Measurements from ENCODE around the gene PTPRM.

Gene PTPRM

GRCh38 chr18:7596147-7596546, 29.0 kb downstream of the PTPRM start:
- DNase-seq (ENCODE audit: insufficient read length, low spot score) (no peak), FAIRE-seq (no peak)
- TF ChIP-seq PAX5 (IDR thresholded peaks at IDR 0.05; ENCODE audit: insufficient read depth, low read length, severe bottlenecking), result no peak
- no peak for TF ChIP-seq TAF1 (IDR thresholded peaks at IDR 0.05; ENCODE audit: low read depth, low read length)
- no peak for TF ChIP-seq POLR2AphosphoS5 (IDR thresholded peaks at IDR 0.05; ENCODE audit: low read depth, low read length)

DNA sequence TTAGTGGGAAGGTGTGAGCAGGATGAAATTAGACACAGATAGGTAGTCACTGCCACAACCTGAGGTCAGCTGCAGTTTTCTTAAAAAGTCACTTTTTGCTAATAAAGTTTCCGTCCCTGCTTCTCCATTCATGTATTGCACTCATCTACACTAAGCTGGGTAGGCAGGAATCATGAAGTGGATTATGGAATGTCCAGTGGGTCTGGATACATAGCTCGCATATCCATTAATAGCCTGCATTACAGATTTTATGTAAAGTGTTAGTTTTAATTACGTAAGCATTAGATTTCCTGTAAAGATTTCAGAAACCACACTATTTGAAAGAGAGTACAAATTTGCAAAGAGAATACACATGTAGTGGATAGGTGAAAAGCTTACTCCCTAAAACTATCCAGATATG, 30.4 kb downstream of the PTPRM start:
- TF ChIP-seq POU2F2 (IDR thresholded peaks at IDR 0.05; ENCODE audit: low read depth, low read length) (no peak), PAX5 (IDR thresholded peaks at IDR 0.05; ENCODE audit: insufficient read depth, low read length, severe bottlenecking) (no peak), SPI1 (IDR thresholded peaks at IDR 0.05; ENCODE audit: low read depth, low read length) (no peak), POLR2AphosphoS5 (IDR thresholded peaks at IDR 0.05; ENCODE audit: low read depth, low read length) (no peak)
- FAIRE-seq, result no peak

GRCh38 chr18:7598167-7599047, 31.3 kb downstream of the PTPRM start:
- TF ChIP-seq SPI1 (IDR thresholded peaks at IDR 0.05; ENCODE audit: low read depth, low read length) (no peak), POLR2AphosphoS5 (IDR thresholded peaks at IDR 0.05; ENCODE audit: low read depth, low read length) (no peak), TAF1 (IDR thresholded peaks at IDR 0.05; ENCODE audit: low read depth, low read length) (no peak), POU2F2 (IDR thresholded peaks at IDR 0.05; ENCODE audit: low read depth, low read length) (no peak)
- FAIRE-seq (no peak), DNase-seq (ENCODE audit: insufficient read length, low spot score) (no peak)

More for the DNA sequence above, 30.4 kb downstream of the PTPRM start:
- no peak for DNase-seq (ENCODE audit: insufficient read length, low spot score)

DNA sequence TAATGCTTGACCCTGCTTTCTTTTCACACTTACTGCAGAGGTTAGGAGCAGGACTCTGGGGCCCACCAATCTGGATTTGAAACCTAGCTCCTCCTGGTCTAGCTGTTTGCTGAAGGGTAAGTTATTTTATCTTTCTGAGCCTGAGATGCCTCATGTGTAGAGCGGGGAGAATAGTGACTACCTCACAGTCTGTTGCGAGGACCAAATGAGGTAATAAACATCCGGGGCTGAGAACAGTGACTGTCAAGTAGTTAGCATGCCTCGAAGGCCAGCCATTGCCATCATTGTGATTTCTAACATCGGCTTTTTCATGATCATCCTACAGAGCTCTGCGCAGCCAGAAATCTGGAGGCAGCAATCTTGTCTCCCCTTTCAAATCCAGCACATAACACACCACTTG, 32.9 kb downstream of the PTPRM start:
- TF ChIP-seq TAF1 (IDR thresholded peaks at IDR 0.05; ENCODE audit: low read depth, low read length) (no peak), PAX5 (IDR thresholded peaks at IDR 0.05; ENCODE audit: insufficient read depth, low read length, severe bottlenecking) (no peak), POU2F2 (IDR thresholded peaks at IDR 0.05; ENCODE audit: low read depth, low read length) (no peak)
- FAIRE-seq, result no peak
- DNase-seq (ENCODE audit: insufficient read length, low spot score), result no peak

DNA sequence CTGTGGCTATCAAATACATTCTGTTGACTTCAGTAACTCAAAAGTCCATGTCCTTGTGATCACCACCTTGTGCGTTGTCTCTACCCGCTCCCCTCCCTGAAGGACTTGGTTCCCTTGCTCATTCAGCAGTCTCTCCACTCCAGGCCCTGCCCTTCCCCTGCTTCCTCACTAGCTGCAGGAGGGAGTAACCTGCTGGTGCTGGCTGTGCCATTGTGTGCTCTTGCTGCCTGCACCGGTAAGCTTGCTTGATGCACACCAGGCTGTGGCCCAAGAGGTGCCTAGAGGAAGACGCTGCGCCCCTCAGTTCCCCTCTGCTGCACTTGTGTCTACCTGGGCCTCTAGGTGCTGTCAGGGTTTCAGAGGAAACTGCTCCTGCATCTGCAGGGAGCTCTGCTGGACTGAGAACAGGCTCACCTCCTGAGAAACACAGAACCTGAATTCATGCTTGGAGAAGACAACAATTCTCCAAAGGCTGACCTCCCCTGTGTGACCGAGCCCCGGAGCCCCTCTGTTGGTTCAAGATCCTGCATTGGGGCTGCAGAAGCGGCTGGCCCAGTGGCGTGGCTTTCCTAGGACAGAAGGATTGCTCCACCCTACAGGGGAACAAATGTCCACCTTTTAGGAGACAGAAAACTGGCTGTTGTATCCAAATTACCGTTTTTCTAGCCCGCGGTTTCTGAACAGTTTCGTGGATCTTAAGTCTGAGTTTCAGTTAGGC, 33.6 kb downstream of the PTPRM start:
- DNase-seq (ENCODE audit: insufficient read length, low spot score), result no peak
- FAIRE-seq, result no peak
- no peak for TF ChIP-seq TAF1 (IDR thresholded peaks at IDR 0.05; ENCODE audit: low read depth, low read length)
- TF ChIP-seq POLR2A (IDR thresholded peaks at IDR 0.05; ENCODE audit: low read depth, low read length), result no peak

GRCh38 chr18:7601246-7601615, 34.1 kb downstream of the PTPRM start:
- no peak for FAIRE-seq
- TF ChIP-seq POLR2A (IDR thresholded peaks at IDR 0.05; ENCODE audit: low read depth, low read length), result no peak
- TF ChIP-seq TAF1 (IDR thresholded peaks at IDR 0.05; ENCODE audit: low read depth, low read length), result no peak
- no peak for TF ChIP-seq POLR2AphosphoS5 (IDR thresholded peaks at IDR 0.05; ENCODE audit: low read depth, low read length)
- TF ChIP-seq PAX5 (IDR thresholded peaks at IDR 0.05; ENCODE audit: insufficient read depth, low read length, severe bottlenecking), result no peak
- no peak for TF ChIP-seq POU2F2 (IDR thresholded peaks at IDR 0.05; ENCODE audit: low read depth, low read length)
- TF ChIP-seq SPI1 (IDR thresholded peaks at IDR 0.05; ENCODE audit: low read depth, low read length), result no peak

GRCh38 chr18:7601936-7602335, 34.8 kb downstream of the PTPRM start:
- DNase-seq (ENCODE audit: insufficient read length, low spot score) (no peak), FAIRE-seq (no peak)
- TF ChIP-seq POU2F2 (IDR thresholded peaks at IDR 0.05; ENCODE audit: low read depth, low read length) (no peak), POLR2A (IDR thresholded peaks at IDR 0.05; ENCODE audit: low read depth, low read length) (no peak), PAX5 (IDR thresholded peaks at IDR 0.05; ENCODE audit: insufficient read depth, low read length, severe bottlenecking) (no peak), TAF1 (IDR thresholded peaks at IDR 0.05; ENCODE audit: low read depth, low read length) (no peak), POLR2AphosphoS5 (IDR thresholded peaks at IDR 0.05; ENCODE audit: low read depth, low read length) (no peak), SPI1 (IDR thresholded peaks at IDR 0.05; ENCODE audit: low read depth, low read length) (no peak)

More at GRCh38 chr18:7601246-7601615, 34.1 kb downstream of the PTPRM start:
- DNase-seq (ENCODE audit: insufficient read length, low spot score), result no peak

GRCh38 chr18:7603259-7604000, 36.3 kb downstream of the PTPRM start:
- FAIRE-seq (no peak), DNase-seq (ENCODE audit: insufficient read length, low spot score) (no peak)
- TF ChIP-seq POU2F2 (IDR thresholded peaks at IDR 0.05; ENCODE audit: low read depth, low read length) (no peak), TAF1 (IDR thresholded peaks at IDR 0.05; ENCODE audit: low read depth, low read length) (no peak), POLR2AphosphoS5 (IDR thresholded peaks at IDR 0.05; ENCODE audit: low read depth, low read length) (no peak), POLR2A (IDR thresholded peaks at IDR 0.05; ENCODE audit: low read depth, low read length) (no peak), SPI1 (IDR thresholded peaks at IDR 0.05; ENCODE audit: low read depth, low read length) (no peak), PAX5 (IDR thresholded peaks at IDR 0.05; ENCODE audit: insufficient read depth, low read length, severe bottlenecking) (no peak)

- no peak for TF ChIP-seq PAX5 (IDR thresholded peaks at IDR 0.05; ENCODE audit: insufficient read depth, low read length, severe bottlenecking)
- TF ChIP-seq POU2F2 (IDR thresholded peaks at IDR 0.05; ENCODE audit: low read depth, low read length), result no peak
- TF ChIP-seq SPI1 (IDR thresholded peaks at IDR 0.05; ENCODE audit: low read depth, low read length), result no peak
- TF ChIP-seq POLR2A (IDR thresholded peaks at IDR 0.05; ENCODE audit: low read depth, low read length), result no peak
- TF ChIP-seq TAF1 (IDR thresholded peaks at IDR 0.05; ENCODE audit: low read depth, low read length), result no peak
- TF ChIP-seq POLR2AphosphoS5 (IDR thresholded peaks at IDR 0.05; ENCODE audit: low read depth, low read length), result no peak
- no peak for DNase-seq (ENCODE audit: insufficient read length, low spot score)
- FAIRE-seq, result no peak
Observed at GRCh38 chr18:7604361-7604760, 37.2 kb downstream of the PTPRM start.

Data from GM12891 (cell line).